GM12878 (cell line): ENCODE results near the gene SLC2A3. TPM values are rescaled to one million over a fixed set of nuclear protein-coding genes. Genes with fewer than 3 reads are reported as not detected.

ENCODE experiments used
- ATAC-seq: fragments of 200-7000 bp; cut with Tn5 transposase; 3 replicates; pipeline ENCODE4 v1.9.1; 2020; ENCODE audit warnings: mild to moderate bottlenecking, moderate library complexity
- BruUV-seq: library from RNA; stranded (reverse); fragments of 400-500 nt; replicated peaks from 2 replicates; lab custom pipeline; 2021; lab: Mats Ljungman, UMichigan
- CTCF ChIA-PET: fragments of 300-600 bp; sonication (Branson Sonifier 250); formaldehyde crosslinking; extraction: SDS; loops from one replicate; lab custom pipeline; 2021; ENCODE audit warnings: inconsistent platforms; lab: Yijun Ruan, JAX
- POLR2A ChIA-PET: fragments of 350-600 bp; formaldehyde crosslinking; extraction: SDS; loops from one replicate; lab custom pipeline; 2021; ENCODE audit warnings: inconsistent platforms; lab: Charles Lee
- RAD21 ChIA-PET: fragments of 300-600 bp; sonication (Branson Sonifier 250); formaldehyde crosslinking; loops from one replicate; lab custom pipeline; 2023; ENCODE audit warnings: antibody characterized with exemption; ENCODE audit not compliant: unreplicated experiment; lab: Charles Lee
- SMC1A ChIA-PET: fragments of 300-600 bp; sonication (Branson Sonifier 250); formaldehyde crosslinking; loops from one replicate; lab custom pipeline; 2023; ENCODE audit not compliant: unreplicated experiment, uncharacterized antibody; lab: Charles Lee
- DNase-seq: peaks from one replicate; pipeline ENCODE4 v3.0.0-alpha.2; 2011; ENCODE audit warnings: low read depth, low spot score
- FAIRE-seq: peaks from 3 replicates; lab custom pipeline; 2011; peaks lifted over from hg19 to GRCh38; lab: Jason Lieb, UNC
- H2AFZ ChIP-seq: 2 replicates; pipeline ENCODE4 v1.6.0; 2011; ENCODE audit warnings: low read depth, low read length, control low read depth; ENCODE audit not compliant: control insufficient read depth
- H3K27ac ChIP-seq: 2 replicates; pipeline ENCODE4 v1.5.1; 2011; ENCODE audit warnings: control low read depth; ENCODE audit not compliant: control insufficient read depth, insufficient read depth
- H3K27me3 ChIP-seq, 2 experiments: replicated peaks in 1 of 2; 2 replicates each; pipeline versions ENCODE4 v1.6.0 to v1.6.1; 2011; ENCODE audit warnings: low read length in 1 of 2; ENCODE audit not compliant: control insufficient read depth in 2 of 2, insufficient read depth in 2 of 2
- H3K36me3 ChIP-seq, 2 experiments: 2 replicates each; pipeline ENCODE4 v1.5.1; 2011; ENCODE audit warnings: low read length in 1 of 2; ENCODE audit not compliant: control insufficient read depth in 2 of 2, insufficient read depth in 2 of 2
- H3K4me1 ChIP-seq: 2 replicates; pipeline ENCODE4 v1.6.1; 2011; ENCODE audit warnings: mild to moderate bottlenecking, low read length, moderate library complexity, mixed read lengths; ENCODE audit not compliant: control insufficient read depth, insufficient read depth
- H3K4me2 ChIP-seq: 2 replicates; pipeline ENCODE4 v1.6.0; 2011; ENCODE audit warnings: control low read depth; ENCODE audit not compliant: control insufficient read depth, insufficient read depth
- H3K4me3 ChIP-seq: fragments of 200-600 bp; sonication (generic); 2 replicates; pipeline ENCODE4 v1.5.1; 2016
- H3K79me2 ChIP-seq: 2 replicates; pipeline ENCODE4 v1.6.0; 2011; ENCODE audit warnings: low read length; ENCODE audit not compliant: control insufficient read depth, insufficient read depth
- H3K9ac ChIP-seq: 2 replicates; pipeline ENCODE4 v1.8.0; 2011; ENCODE audit warnings: low read length, control low read depth, mixed read lengths; ENCODE audit not compliant: control insufficient read depth, insufficient read depth
- H3K9me3 ChIP-seq: replicated peaks from 3 replicates; pipeline ENCODE4 v1.5.1; 2011; ENCODE audit warnings: mild to moderate bottlenecking, low read length; ENCODE audit not compliant: control insufficient read depth, insufficient read depth
- H4K20me1 ChIP-seq: 2 replicates; pipeline ENCODE4 v1.6.0; 2011; ENCODE audit not compliant: control insufficient read depth, insufficient read depth
- ATF3 ChIP-seq: IDR thresholded peaks from 2 replicates; pipeline ENCODE4 v1.6.1; 2011; ENCODE audit warnings: low read depth, mild to moderate bottlenecking, low read length, moderate library complexity, borderline replicate concordance; ENCODE audit errors: extremely low read depth
- CHD4 ChIP-seq: fragments of 200-600 bp; sonication (generic); IDR thresholded peaks from 2 replicates; pipeline ENCODE4 v1.6.1; 2016; ENCODE audit warnings: mild to moderate bottlenecking
- CREM ChIP-seq: IDR thresholded peaks from 2 replicates; pipeline ENCODE4 v1.6.1; 2014; ENCODE audit warnings: antibody characterized with exemption, low read depth
- E2F4 ChIP-seq: IDR thresholded peaks from 2 replicates; pipeline ENCODE4 v1.6.1; 2012; ENCODE audit warnings: low read depth, low read length, improper control_type of control experiment
- FOXK2 ChIP-seq: fragments of 450-650 bp; IDR thresholded peaks from 2 replicates; pipeline ENCODE4 v1.6.1; 2017; ENCODE audit warnings: mild to moderate bottlenecking, moderate library complexity
- JUND ChIP-seq: IDR thresholded peaks from 2 replicates; pipeline ENCODE4 v1.6.1; 2012; ENCODE audit warnings: low read depth, mild to moderate bottlenecking, low read length, improper control_type of control experiment, moderate library complexity
- MYB ChIP-seq: fragments of 150-350 bp; IDR thresholded peaks from 2 replicates; pipeline ENCODE4 v1.6.1; 2014; ENCODE audit warnings: mild to moderate bottlenecking, low read depth, low read length, borderline replicate concordance
- PAX5 ChIP-seq: IDR thresholded peaks from 2 replicates; pipeline ENCODE4 v1.6.1; 2011; ENCODE audit warnings: low read depth, low read length, borderline replicate concordance
- PAX8 ChIP-seq: fragments of 450-650 bp; IDR thresholded peaks from 2 replicates; pipeline ENCODE4 v1.6.1; 2017; ENCODE audit warnings: mild to moderate bottlenecking, moderate library complexity
- TCF12 ChIP-seq: IDR thresholded peaks from 2 replicates; pipeline ENCODE4 v1.6.1; 2011; ENCODE audit warnings: low read depth, mild to moderate bottlenecking, low read length
- YBX1 ChIP-seq: fragments of 450-650 bp; IDR thresholded peaks from 2 replicates; pipeline ENCODE4 v1.6.1; 2016; ENCODE audit warnings: antibody characterized with exemption
- ZNF207 ChIP-seq: fragments of 450-650 bp; IDR thresholded peaks from 2 replicates; pipeline ENCODE4 v1.6.1; 2014; ENCODE audit warnings: antibody characterized with exemption, mild to moderate bottlenecking, borderline replicate concordance
- ZNF384 ChIP-seq: IDR thresholded peaks from 2 replicates; pipeline ENCODE4 v1.6.1; 2012; ENCODE audit warnings: low read depth, mild to moderate bottlenecking, low read length, improper control_type of control experiment, borderline replicate concordance
- ZNF687 ChIP-seq: fragments of 450-650 bp; IDR thresholded peaks from 2 replicates; pipeline ENCODE4 v1.6.1; 2017; ENCODE audit warnings: mild to moderate bottlenecking, moderate library complexity
- WGBS: methylation state at CpG from one replicate; pipeline ENCODE4 v1.1.6; 2016; ENCODE audit warnings: low lambda C conversion rate; ENCODE audit not compliant: insufficient replicate concordance, insufficient coverage; ENCODE audit errors: missing lambda C conversion rate; 5-methylcytosine and 5-hydroxymethylcytosine counted together
- in situ Hi-C: fragments of 300-500 bp; cut with MboI; formaldehyde crosslinking; loops from 9 replicates; pipeline ENCODE4 v1.14.3; 2018; ENCODE audit warnings: mixed read lengths
- intact Hi-C: fragments of 100-400 bp; cut with micrococcal nuclease; formaldehyde crosslinking; loops from one replicate; pipeline ENCODE4 v1.14.2; 2022; ENCODE audit not compliant: unreplicated experiment
- polyA plus RNA-seq, 11 experiments: library from polyadenylated mRNA; depleted of rRNA in 4 of 11; unstranded in 6 of 11; stranded (reverse) in 5 of 11; fragments of >200 nt; fragmentation: Nextera tagmentation in 4 of 11; fragmentation: Illumina TruSeq in 1 of 11; extraction: Ambion mirVana in 4 of 11; extraction: Trizol in 1 of 11; gene quantifications; 1 replicate in 1 of 11; 2 replicates in 10 of 11; pipeline versions ENCODE4 v1.2.1 to v1.2.3, GENCODE V29; 2011 to 2016; ENCODE audit warnings: inconsistent platforms in 2 of 11, missing spikeins in 2 of 11, low read depth in 1 of 11
- total RNA-seq, 4 experiments: library from RNA; depleted of rRNA in 3 of 4; stranded (reverse); fragments of >200 nt in 3 of 4; fragmentation: Illumina TruSeq in 1 of 4; extraction: Trizol in 1 of 4; gene quantifications; 2 replicates each; pipeline versions ENCODE4 v1.2.1 to v1.2.3, GENCODE V29; 2013 to 2021

The SLC2A3 gene
- total and polyA plus RNA-seq, 10 of the 15 experiments (the other 5 are each of a cell fraction or from before 2014, with no cell fraction given) = 6.5 to 66.3 (median 11.2) TPM

- ChIA-PET POLR2A (interaction anchor here (0.6 to 2.4 kb wide), 3 partner anchors 20 to 50 kb away, joined by 3 to 14 read pairs (median 5); no protein-coding TSS in a partner anchor), CTCF (interaction anchor here (1.1 kb wide), 1 partner anchor 20 kb away, joined by 4 read pairs; no protein-coding TSS in a partner anchor), RAD21 (interaction anchor here (1.9 kb wide), 1 partner anchor 19 kb away, joined by 5 read pairs; no protein-coding TSS in a partner anchor), SMC1A (interaction anchor here (9.8 kb wide), 1 partner anchor 22 kb away, joined by 215 read pairs; no protein-coding TSS in a partner anchor)
- no peak overlapping the region for H2AFZ ChIP-seq
- H4K20me1 ChIP-seq = no peaks in the 10 kb centered on the region
- 93% methylated on average over 2 of the region's 2 CpGs for WGBS
- TF ChIP-seq FOXK2 (no peak), PAX5 (no peak), ZNF384 (no peak), JUND (no peak), E2F4 (no peak), PAX8 (no peak), ATF3 (no peak), CREM (no peak), MYB (no peak), YBX1 (no peak), TCF12 (no peak), CHD4 (no peak), ZNF207 (no peak), ZNF687 (no peak)
- H3K4me1 ChIP-seq = no peaks in the 10 kb centered on the region
- H3K36me3 ChIP-seq = no peaks in the 10 kb centered on the region
- H3K27ac ChIP-seq = no peak overlapping the region
- no peak overlapping the region for H3K9ac ChIP-seq
- ATAC-seq (no peak), DNase-seq (no peak), FAIRE-seq (no peak)
- no peaks in the 10 kb centered on the region for H3K9me3 ChIP-seq
- H3K79me2 ChIP-seq = peaks cover 3% of the 10 kb centered on the region
- no TSS peak for BruUV-seq
- in situ Hi-C loops = no loop called here
- intact Hi-C loops = no loop called here
- no peak overlapping the region for H3K4me3 ChIP-seq
- H3K4me2 ChIP-seq = no peak overlapping the region
- H3K27me3 ChIP-seq = no peaks in the 10 kb centered on the region
These were observed 4.9 kb upstream of the SLC2A3 start for GRCh38 chr12:7940906-7941305.
